ENCODE measurements around the gene CYTH1.

The CYTH1 gene

DNA sequence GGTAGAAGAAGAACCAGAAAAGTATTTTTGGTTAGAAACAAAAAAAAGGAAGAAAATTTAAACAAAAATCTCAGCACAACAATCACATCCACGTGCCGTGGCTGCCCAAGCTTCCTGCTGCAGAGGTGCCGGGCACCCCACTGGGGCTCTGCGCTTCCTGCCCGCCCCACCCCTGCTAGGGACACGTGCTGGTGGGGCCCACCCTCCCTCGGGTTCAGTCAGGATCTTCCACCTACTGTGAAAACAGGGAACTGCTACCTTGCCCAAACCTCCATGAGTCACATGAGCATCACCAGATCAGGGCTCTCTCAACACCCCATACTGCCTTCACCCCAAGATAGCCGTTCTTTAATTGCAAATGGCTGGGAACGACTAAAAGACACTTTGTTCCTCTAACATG lies 24.4 kb upstream of the CYTH1 start:
- TF ChIP-seq, protein P1, sequence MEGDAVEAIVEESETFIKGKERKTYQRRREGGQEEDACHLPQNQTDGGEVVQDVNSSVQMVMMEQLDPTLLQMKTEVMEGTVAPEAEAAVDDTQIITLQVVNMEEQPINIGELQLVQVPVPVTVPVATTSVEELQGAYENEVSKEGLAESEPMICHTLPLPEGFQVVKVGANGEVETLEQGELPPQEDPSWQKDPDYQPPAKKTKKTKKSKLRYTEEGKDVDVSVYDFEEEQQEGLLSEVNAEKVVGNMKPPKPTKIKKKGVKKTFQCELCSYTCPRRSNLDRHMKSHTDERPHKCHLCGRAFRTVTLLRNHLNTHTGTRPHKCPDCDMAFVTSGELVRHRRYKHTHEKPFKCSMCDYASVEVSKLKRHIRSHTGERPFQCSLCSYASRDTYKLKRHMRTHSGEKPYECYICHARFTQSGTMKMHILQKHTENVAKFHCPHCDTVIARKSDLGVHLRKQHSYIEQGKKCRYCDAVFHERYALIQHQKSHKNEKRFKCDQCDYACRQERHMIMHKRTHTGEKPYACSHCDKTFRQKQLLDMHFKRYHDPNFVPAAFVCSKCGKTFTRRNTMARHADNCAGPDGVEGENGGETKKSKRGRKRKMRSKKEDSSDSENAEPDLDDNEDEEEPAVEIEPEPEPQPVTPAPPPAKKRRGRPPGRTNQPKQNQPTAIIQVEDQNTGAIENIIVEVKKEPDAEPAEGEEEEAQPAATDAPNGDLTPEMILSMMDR (IDR thresholded peaks at IDR 0.05; ENCODE audit: low read depth, low read length, missing control alignments), result no peak
- DNase-seq (ENCODE audit: extremely low read depth, low read depth), result no peak
- H3K4me3 ChIP-seq (replicated peaks; ENCODE audit: low read depth, low read length), result no peak overlapping the region

DNA sequence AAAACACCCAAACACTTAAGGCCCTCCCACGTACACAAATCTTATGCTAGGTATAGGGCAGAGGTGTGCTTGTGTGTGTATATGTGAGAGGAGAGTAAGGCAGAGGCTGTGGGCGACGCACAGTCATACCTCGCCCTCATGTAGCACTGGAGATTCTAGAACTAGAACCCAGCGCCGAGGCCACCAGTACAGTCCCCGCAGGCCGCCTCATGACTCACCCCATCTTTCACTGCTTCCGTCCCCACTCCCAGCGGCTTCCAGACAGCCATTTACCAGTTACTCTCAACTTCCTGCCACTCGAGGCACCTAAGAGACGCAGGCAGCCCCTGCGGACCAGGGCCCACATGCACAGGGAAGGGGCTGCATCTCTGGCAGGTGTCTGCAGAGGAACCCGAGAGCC lies 23.2 kb upstream of the CYTH1 start:
- H3K4me3 ChIP-seq (replicated peaks; ENCODE audit: low read depth, low read length), result no peak overlapping the region
- no peak for DNase-seq (ENCODE audit: extremely low read depth, low read depth)
- TF ChIP-seq, protein P1 (IDR thresholded peaks at IDR 0.05; ENCODE audit: low read depth, low read length, missing control alignments), result no peak

DNA sequence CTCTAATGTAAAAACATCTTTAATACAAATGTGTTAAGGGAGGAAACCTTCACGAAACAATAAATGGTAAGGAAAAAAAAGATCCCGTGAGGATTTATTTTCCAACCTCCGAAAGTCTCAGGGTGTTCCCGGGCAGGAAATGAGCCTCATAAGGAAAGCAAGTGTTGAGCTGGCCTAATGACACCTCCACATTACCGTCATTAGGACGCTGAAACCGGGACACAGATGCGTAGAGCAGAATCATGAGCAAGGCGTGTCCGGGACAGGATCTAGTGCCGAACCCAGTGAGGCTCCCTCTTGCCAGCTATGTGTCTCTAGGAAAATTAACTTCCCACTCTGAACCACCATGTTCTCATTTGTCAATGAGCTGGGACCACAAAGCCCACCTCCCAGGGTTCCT lies 22.7 kb upstream of the CYTH1 start:
- TF ChIP-seq, protein P1 (IDR thresholded peaks at IDR 0.05; ENCODE audit: low read depth, low read length, missing control alignments), result no peak
- H3K4me3 ChIP-seq (replicated peaks; ENCODE audit: low read depth, low read length), result no peak overlapping the region
- no peak for DNase-seq (ENCODE audit: extremely low read depth, low read depth)

DNA sequence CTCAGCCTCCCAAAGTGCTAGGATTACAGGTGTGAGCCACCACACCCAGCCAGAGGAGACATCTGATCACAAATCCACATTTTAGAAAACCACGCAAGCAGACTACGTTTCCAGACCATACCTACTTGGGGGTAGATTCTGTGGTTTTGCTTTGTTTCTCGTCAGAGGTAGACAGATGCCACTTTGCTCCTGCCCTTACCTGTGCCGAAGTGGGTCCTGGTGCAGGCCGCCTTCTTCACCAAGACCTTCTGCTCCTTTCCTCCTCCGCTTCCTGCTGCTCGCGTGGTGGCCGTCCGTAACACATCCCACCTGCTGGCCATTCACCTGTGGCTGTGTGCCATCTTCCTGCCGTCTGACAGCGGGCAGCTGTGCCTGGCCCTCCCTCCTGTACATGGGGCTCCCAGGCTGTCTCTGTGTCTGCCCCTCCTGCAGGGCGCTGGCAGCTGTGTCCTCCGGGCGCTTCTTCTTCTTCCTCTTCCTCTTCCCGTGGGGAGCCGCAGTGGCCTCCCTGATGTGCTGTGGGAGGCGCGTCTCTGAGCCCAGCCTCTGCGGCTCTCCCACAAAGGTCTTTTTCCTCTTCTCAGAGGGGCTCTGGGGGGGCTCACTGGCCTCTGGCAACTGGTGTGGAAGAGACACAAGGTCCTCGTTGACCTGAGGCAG lies 21.2 kb upstream of the CYTH1 start:
- TF ChIP-seq, protein P1 (IDR thresholded peaks at IDR 0.05; ENCODE audit: low read depth, low read length, missing control alignments), result no peak
- DNase-seq (ENCODE audit: extremely low read depth, low read depth), result no peak
- no peak overlapping the region for H3K4me3 ChIP-seq (replicated peaks; ENCODE audit: low read depth, low read length)

DNA sequence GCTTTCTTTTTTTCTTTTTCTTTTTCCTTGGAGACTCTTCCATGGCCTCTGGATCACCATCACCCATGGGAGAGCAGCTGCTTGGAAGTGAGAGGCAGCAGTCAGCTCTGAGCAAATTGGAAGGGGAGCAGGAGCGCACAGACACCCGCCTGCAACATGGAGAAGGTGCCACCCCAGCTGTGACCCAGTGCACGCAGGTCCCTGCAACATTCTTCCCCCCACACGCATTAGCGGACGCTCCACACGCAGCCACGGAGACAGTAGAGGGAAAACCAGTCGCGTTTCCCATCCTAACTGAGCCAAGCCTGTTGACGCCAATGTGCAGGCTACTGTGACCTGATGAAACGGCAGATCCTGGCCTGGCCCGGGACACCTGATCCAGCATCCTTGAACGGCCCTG lies 20.4 kb upstream of the CYTH1 start:
- no peak overlapping the region for H3K4me3 ChIP-seq (replicated peaks; ENCODE audit: low read depth, low read length)
- TF ChIP-seq, protein P1 (IDR thresholded peaks at IDR 0.05; ENCODE audit: low read depth, low read length, missing control alignments), result no peak
- DNase-seq (ENCODE audit: extremely low read depth, low read depth), result no peak

DNA sequence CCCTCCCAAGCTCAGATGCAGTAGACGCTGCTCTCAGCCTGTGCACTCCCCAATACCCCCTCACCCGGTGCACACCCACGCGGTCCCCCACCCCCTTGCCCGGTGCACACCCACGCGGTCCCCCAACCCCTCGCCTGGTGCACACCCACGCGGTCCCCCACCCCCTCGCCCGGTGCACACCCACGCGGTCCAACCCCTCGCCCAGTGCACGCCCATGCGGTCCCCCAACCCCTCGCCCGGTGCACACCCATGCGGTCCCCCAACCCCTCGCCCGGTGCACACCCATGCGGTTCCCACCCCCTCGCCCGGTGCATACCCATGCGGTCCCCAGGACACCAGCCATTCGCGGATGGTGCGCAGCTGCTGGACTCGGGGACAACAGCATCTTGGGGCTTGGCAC lies 19.9 kb upstream of the CYTH1 start:
- TF ChIP-seq, protein P1 (IDR thresholded peaks at IDR 0.05; ENCODE audit: low read depth, low read length, missing control alignments), result no peak
- H3K4me3 ChIP-seq (replicated peaks; ENCODE audit: low read depth, low read length), result no peak overlapping the region
- no peak for DNase-seq (ENCODE audit: extremely low read depth, low read depth)
